IPS DF 6.9 (cell line): Measurements from ENCODE around the gene WDHD1.

Experiments
- DNase-seq: peaks from one replicate; pipeline ENCODE4 v3.0.0-alpha.2; 2013; ENCODE audit warnings: low read depth, low spot score
- H3K27ac ChIP-seq: one replicate; pipeline ENCODE4 v1.5.1; 2013; ENCODE audit warnings: low read length, control low read depth
- H3K27me3 ChIP-seq: 2 replicates; pipeline ENCODE4 v1.6.1; 2013; ENCODE audit warnings: mild to moderate bottlenecking, low read length; ENCODE audit not compliant: control insufficient read depth, insufficient read depth
- H3K36me3 ChIP-seq: 2 replicates; pipeline ENCODE4 v1.6.1; 2013; ENCODE audit warnings: low read length; ENCODE audit not compliant: control insufficient read depth, insufficient read depth
- H3K4me1 ChIP-seq: 2 replicates; pipeline ENCODE4 v1.6.1; 2013; ENCODE audit warnings: low read length; ENCODE audit not compliant: control insufficient read depth, insufficient read depth
- H3K4me3 ChIP-seq: 2 replicates; pipeline ENCODE4 v1.5.1; 2013; ENCODE audit warnings: mild to moderate bottlenecking, low read length
- H3K9me3 ChIP-seq: 2 replicates; pipeline ENCODE4 v1.6.1; 2013; ENCODE audit warnings: low read length, inconsistent platforms; ENCODE audit not compliant: control insufficient read depth, insufficient read depth
- WGBS: extraction: QIAGEN DNeasy Blood & Tissue Kit; methylation state at CpG from one replicate; pipeline ENCODE4 v1.1.7; 2013; ENCODE audit warnings: mixed read lengths, missing lambda C conversion rate; ENCODE audit not compliant: insufficient read length, insufficient coverage; 5-methylcytosine and 5-hydroxymethylcytosine counted together

WDHD1 gene

DNA sequence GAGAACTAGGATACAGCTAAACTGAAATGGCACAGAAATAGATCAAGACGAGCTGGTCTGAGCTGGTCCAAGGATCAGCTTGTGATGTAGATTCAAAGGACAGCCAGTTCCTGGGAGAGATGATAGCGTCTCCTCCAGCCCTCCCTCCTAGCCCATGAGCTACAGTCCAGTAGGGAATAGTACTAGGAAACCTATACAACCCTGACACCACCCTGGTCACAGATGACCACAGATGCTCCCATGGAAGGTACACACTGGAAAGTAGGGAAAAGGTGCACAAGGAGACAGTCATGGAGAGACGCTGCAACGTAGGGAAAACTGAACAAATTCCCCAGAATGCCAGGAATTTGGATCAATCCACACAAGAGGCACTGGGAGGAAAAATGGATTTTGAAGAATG is 131.2 kb downstream of the WDHD1 start:
- Histone ChIP-seq H3K36me3 (no peaks in the 10 kb centered on the region), H3K27me3 (peaks cover 2% of the 10 kb centered on the region; the same call in 1 of the 2 replicates), H3K27ac (no peak overlapping the region), H3K4me1 (no peaks in the 10 kb centered on the region), H3K9me3 (no peaks in the 10 kb centered on the region), H3K4me3 (no peak overlapping the region)
- no CpG with 5 or more reads among the region's 4 CpGs for WGBS
- no peak for DNase-seq

DNA sequence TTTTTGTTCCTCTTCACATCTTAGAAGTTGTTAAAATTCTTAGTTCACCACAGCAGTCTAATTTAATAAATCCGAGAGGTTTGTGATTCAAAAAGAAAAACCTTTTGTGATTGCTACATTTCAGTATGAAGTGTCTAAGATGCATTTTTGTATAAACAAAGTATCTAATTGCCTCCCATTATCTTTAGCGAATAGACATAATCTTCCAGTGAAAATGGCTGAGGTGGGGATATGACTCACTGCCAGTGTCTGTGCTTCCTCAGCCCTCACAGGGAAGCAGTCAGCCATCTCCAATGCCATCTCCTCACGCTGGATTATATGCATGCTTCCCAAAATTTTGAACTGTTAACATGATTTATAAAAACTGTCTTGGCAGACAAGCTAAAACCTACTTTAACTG is 131.9 kb downstream of the WDHD1 start:
- Histone ChIP-seq H3K9me3 (no peaks in the 10 kb centered on the region), H3K36me3 (no peaks in the 10 kb centered on the region), H3K4me1 (no peaks in the 10 kb centered on the region), H3K27ac (no peak overlapping the region), H3K4me3 (no peak overlapping the region), H3K27me3 (no peaks in the 10 kb centered on the region)
- DNase-seq = no peak
- WGBS = no CpG with 5 or more reads among the region's 3 CpGs

DNA sequence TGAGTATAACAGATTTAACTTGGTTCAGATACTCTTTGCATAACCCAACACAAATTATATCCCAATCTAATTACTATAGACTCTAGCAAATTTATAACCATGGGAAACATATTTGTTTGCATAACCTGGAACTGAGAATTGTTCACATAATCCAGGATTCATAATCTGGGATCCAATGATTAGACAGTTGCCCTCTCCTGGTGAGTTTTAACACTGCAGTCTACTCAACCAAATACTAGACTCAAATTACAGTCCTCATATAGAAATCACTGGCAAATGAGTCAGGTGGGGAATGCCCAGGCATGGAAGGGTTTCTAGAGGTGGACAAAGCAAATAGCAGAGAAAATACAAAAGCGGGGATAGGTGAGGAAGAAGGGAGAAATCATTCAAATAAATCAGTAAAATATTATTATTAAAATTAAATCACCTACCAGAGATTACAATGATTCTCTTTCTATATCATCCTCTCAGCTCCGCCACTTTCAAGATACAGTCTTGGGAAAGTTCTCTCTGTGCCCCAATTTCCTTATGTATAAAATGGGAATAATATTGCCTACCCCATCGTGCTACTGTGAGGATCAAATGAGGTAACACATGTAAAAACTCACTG is 133.6 kb downstream of the WDHD1 start:
- no peak overlapping the region for H3K27ac ChIP-seq
- H3K36me3 ChIP-seq = no peaks in the 10 kb centered on the region
- H3K4me3 ChIP-seq = no peak overlapping the region
- H3K4me1 ChIP-seq = no peaks in the 10 kb centered on the region
- WGBS = no CpG with 5 or more reads among the region's 3 CpGs
- H3K9me3 ChIP-seq = no peaks in the 10 kb centered on the region
- H3K27me3 ChIP-seq = no peaks in the 10 kb centered on the region
- DNase-seq = no peak

DNA sequence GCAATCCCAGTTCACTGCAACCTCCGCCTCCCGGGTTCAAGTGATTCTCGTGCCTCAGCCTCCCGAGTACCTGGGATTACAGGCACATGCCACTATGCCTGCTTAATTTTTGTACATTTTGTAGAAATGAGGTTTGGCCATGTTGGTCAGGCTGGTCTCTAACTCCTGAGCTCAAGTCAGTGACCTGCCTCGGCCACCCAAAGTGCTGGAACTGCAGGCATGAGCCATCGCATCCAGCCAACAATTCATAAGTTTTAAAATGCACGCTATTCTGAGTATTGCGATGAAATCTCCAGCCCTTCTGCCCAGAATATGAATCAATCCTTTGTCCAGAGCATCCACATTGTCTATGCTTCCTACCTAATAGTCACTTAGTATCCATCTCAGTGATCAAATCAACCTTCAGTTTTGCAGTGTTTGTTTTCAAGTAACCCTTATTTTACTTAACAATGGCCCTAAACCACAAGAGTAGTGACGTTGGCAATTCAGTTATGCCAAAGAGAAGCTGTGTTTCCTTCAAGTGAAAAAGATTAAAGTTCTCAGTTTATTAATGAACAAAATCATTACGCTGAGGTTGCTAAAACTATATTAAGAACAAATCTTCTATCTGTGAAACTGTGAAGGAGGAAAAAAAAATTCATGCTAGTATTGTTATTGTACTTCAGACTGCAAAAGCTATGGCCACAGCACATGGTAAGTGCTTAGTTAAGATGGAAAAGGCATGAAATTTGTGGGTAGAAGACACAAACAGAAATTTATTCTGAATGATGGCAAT is 135.2 kb downstream of the WDHD1 start:
- H3K36me3 ChIP-seq = no peaks in the 10 kb centered on the region
- DNase-seq = no peak
- no peaks in the 10 kb centered on the region for H3K4me1 ChIP-seq
- H3K27ac ChIP-seq = no peak overlapping the region
- H3K9me3 ChIP-seq = no peaks in the 10 kb centered on the region
- no peaks in the 10 kb centered on the region for H3K27me3 ChIP-seq
- WGBS = no CpG with 5 or more reads among the region's 10 CpGs
- no peak overlapping the region for H3K4me3 ChIP-seq

DNA sequence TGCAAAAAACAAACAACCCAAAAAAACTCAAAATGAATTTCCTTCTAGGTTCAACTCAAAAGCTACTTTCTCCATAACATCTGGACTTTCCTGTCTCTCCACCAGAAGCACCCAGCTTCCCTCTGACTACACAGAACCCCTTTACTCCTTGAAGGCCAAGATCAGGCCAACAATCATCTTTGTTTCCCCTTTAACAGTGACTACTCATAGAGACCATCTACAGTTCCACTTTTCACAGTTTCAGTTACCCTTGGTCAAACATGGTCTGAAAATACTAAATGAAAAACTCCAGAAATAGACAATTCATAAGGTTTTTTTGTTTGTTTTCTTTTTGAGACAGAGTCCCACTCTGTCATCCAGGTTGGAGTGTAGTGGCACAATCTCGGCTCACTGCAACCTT is 136.1 kb downstream of the WDHD1 start:
- Histone ChIP-seq H3K9me3 (no peaks in the 10 kb centered on the region), H3K36me3 (no peaks in the 10 kb centered on the region), H3K4me3 (no peak overlapping the region), H3K4me1 (no peaks in the 10 kb centered on the region), H3K27ac (no peak overlapping the region), H3K27me3 (no peaks in the 10 kb centered on the region)
- WGBS = no CpG with 5 or more reads among the region's 1 CpG
- no peak for DNase-seq

DNA sequence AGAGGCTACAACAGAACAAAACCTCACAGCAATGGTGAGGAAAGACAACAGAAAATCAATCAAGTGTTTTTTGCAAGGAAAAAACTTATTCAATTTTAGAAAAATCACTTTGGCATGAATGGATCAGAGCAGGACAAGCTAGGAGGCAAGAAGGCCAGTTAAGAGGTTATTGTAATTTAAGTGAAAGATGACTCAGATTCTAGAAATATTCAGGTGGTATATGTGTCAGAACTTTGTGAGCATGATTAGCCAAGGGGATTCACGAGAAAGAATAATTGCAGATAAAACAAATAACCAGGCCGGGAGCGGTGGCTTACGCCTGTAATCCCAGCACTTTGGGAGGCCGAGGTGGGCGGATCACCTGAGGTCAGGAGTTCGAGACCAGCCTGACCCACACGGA is 137.0 kb downstream of the WDHD1 start:
- no peak for DNase-seq
- WGBS = no CpG with 5 or more reads among the region's 8 CpGs
- Histone ChIP-seq H3K9me3 (no peaks in the 10 kb centered on the region), H3K4me1 (no peaks in the 10 kb centered on the region), H3K27me3 (no peaks in the 10 kb centered on the region), H3K27ac (no peak overlapping the region), H3K36me3 (no peaks in the 10 kb centered on the region), H3K4me3 (no peak overlapping the region)
